Tibial nerve (tissue), 4 donors: Measurements from ENCODE around the gene MARVELD1. TPM values are rescaled to one million over a fixed set of nuclear protein-coding genes. Genes with fewer than 3 reads are reported as not detected.

Experiments used
- DNase-seq, 2 donors: peaks; one replicate each; pipeline ENCODE4 v3.0.0-alpha.2; 2019; ENCODE audit warnings: low spot score in 2 of 2
- H3K27ac ChIP-seq, 4 donors: fragments of 200-600 bp; sonication (generic) in 3 of 4; one replicate each; pipeline ENCODE4 v1.5.1; 2017 to 2019; ENCODE audit warnings: mild to moderate bottlenecking in 1 of 4
- H3K27me3 ChIP-seq, 2 donors: fragments of 200-600 bp; sonication (generic) in 1 of 2; one replicate each; pipeline versions ENCODE4 v1.5.1 to v1.6.0; 2017 to 2019
- H3K36me3 ChIP-seq, 3 donors: fragments of 200-600 bp; sonication (generic); one replicate each; pipeline ENCODE4 v1.5.1; 2018 to 2019
- H3K4me1 ChIP-seq, 4 donors: fragments of 200-600 bp; sonication (generic) in 3 of 4; one replicate each; pipeline ENCODE4 v1.5.1; 2017 to 2019
- H3K4me3 ChIP-seq, 4 donors: fragments of 200-600 bp; sonication (generic) in 3 of 4; one replicate each; pipeline ENCODE4 v1.5.1; 2017 to 2019; ENCODE audit warnings: mild to moderate bottlenecking in 1 of 4, moderate library complexity in 1 of 4
- H3K9me3 ChIP-seq, 4 donors: fragments of 200-600 bp; sonication (generic) in 3 of 4; one replicate each; pipeline ENCODE4 v1.5.1; 2017 to 2019
- EP300 ChIP-seq, 2 donors: sonication (generic); formaldehyde crosslinking; IDR thresholded peaks; one replicate each; pipeline ENCODE4 v1.6.1; 2017; ENCODE audit warnings: antibody characterized with exemption in 2 of 2, mild to moderate bottlenecking in 1 of 2
- POLR2A ChIP-seq, 2 donors: fragments of 450-650 bp; IDR thresholded peaks; one replicate each; pipeline ENCODE4 v1.6.1; 2017; ENCODE audit warnings: antibody characterized with exemption in 2 of 2, mild to moderate bottlenecking in 2 of 2, moderate library complexity in 2 of 2
- WGBS, 2 donors: methylation state at CpG; one replicate each; pipeline ENCODE4 v1.1.5; 2018; 5-methylcytosine and 5-hydroxymethylcytosine counted together
- total RNA-seq, 4 donors: library from RNA; depleted of rRNA; stranded (reverse); fragments of >200 nt; gene quantifications; one replicate each; pipeline ENCODE4 v1.1.0, GENCODE V29; 2016
- TF ChIP-seq, protein P1 (sequence below), 5 experiments: fragments of 200-600 bp in 3 of 5; fragments of 450-650 bp in 2 of 5; sonication (generic) in 3 of 5; IDR thresholded peaks; one replicate each; pipeline ENCODE4 v1.5.1; 2016 to 2019; ENCODE audit warnings: antibody characterized with exemption in 5 of 5, mild to moderate bottlenecking in 3 of 5, moderate library complexity in 2 of 5

The MARVELD1 gene
- total RNA-seq, 4 donors from 2014 or later: 28.0 to 45.3 (median 42.2) TPM

GRCh38 chr10:97736902-97737769 is 23.6 kb downstream of the MARVELD1 start, which contains the start of gene ZFYVE27:
Gene ZFYVE27 (plus strand): TSS chr10:97737128. CDS start chr10:97738478, 1,350 bp downstream.
- peaks cover 0 to 31% (median 9%) of the 10 kb centered on the region in 4 donors for H3K4me1 ChIP-seq
- no peaks in the 10 kb centered on the region for H3K27me3 ChIP-seq
- no peaks in the 10 kb centered on the region for H3K9me3 ChIP-seq
- TF ChIP-seq POLR2A (IDR thresholded peaks at IDR 0.05): peak; percentile 91 to 96
- peak; percentile 94 to 98 for TF ChIP-seq EP300 (IDR thresholded peaks at IDR 0.05)
- TF ChIP-seq, protein P1, sequence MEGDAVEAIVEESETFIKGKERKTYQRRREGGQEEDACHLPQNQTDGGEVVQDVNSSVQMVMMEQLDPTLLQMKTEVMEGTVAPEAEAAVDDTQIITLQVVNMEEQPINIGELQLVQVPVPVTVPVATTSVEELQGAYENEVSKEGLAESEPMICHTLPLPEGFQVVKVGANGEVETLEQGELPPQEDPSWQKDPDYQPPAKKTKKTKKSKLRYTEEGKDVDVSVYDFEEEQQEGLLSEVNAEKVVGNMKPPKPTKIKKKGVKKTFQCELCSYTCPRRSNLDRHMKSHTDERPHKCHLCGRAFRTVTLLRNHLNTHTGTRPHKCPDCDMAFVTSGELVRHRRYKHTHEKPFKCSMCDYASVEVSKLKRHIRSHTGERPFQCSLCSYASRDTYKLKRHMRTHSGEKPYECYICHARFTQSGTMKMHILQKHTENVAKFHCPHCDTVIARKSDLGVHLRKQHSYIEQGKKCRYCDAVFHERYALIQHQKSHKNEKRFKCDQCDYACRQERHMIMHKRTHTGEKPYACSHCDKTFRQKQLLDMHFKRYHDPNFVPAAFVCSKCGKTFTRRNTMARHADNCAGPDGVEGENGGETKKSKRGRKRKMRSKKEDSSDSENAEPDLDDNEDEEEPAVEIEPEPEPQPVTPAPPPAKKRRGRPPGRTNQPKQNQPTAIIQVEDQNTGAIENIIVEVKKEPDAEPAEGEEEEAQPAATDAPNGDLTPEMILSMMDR (IDR thresholded peaks at IDR 0.05): peak in 2 of 5 experiments; percentile 19 to 26
- peaks cover 0 to 23% (median 0%) of the 10 kb centered on the region in 3 donors for H3K36me3 ChIP-seq
- 0 to 1% methylated on average over 49 to 72 of the region's 72 CpGs for WGBS, 2 donors
- H3K4me3 ChIP-seq: peak within 1 kb of the TSS; percentile 79 to 94 (median 86)
- peak; percentile 91 for DNase-seq
- peak within 1 kb of the TSS; percentile 56 to 96 (median 92) for H3K27ac ChIP-seq

DNA sequence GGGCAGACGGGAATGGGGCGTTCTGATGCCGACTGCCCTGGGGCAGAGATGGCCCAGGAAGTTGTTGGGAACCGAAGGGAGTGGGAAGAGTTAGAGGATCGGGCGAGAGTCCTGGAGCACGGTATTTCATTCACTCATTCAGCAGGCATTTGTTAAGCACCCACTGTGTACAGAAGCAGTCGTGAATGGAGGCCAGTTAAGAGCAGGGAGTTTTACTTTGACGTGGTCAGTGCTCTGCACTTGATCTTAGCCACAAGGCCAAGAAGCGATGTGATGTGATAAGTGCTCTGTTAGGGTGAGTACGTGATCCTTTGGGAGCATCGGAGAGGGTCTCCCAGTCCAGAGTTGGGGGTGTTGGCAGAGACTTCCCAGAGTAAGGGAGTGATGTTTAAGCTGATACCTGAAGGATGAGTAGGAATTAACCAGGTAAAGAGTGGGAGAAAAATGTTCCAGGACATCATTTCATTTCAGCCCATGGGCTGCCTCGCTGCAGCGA is 24.3 kb downstream of the MARVELD1 start:
- peak overlapping the region in 3 of 4 donors; percentile 88 to 96 (median 95) for H3K27ac ChIP-seq
- H3K36me3 ChIP-seq: peaks cover 0 to 30% (median 0%) of the 10 kb centered on the region in 3 donors
- H3K4me3 ChIP-seq: peak overlapping the region; percentile 79 to 94 (median 86)
- H3K27me3 ChIP-seq: no peaks in the 10 kb centered on the region
- DNase-seq: no peak
- no peaks in the 10 kb centered on the region for H3K9me3 ChIP-seq
- H3K4me1 ChIP-seq: peaks cover 0 to 33% (median 9%) of the 10 kb centered on the region in 4 donors
- TF ChIP-seq, protein P1 (IDR thresholded peaks at IDR 0.05): no peak
- no peak for TF ChIP-seq EP300 (IDR thresholded peaks at IDR 0.05)
- no peak for TF ChIP-seq POLR2A (IDR thresholded peaks at IDR 0.05)
- 28 to 31% methylated on average over 14 of the region's 14 CpGs for WGBS, 2 donors

- no peak overlapping the region for H3K4me3 ChIP-seq
- no peaks in the 10 kb centered on the region for H3K27me3 ChIP-seq
- 91 to 95% methylated on average over 4 of the region's 4 CpGs for WGBS, 2 donors
- no peak for DNase-seq
- peaks cover 0 to 41% (median 9%) of the 10 kb centered on the region in 4 donors for H3K4me1 ChIP-seq
- H3K27ac ChIP-seq: no peak overlapping the region
- H3K9me3 ChIP-seq: no peaks in the 10 kb centered on the region
- peaks cover 0 to 38% (median 0%) of the 10 kb centered on the region in 3 donors for H3K36me3 ChIP-seq
- no peak for TF ChIP-seq POLR2A (IDR thresholded peaks at IDR 0.05)
- TF ChIP-seq EP300 (IDR thresholded peaks at IDR 0.05): no peak
- TF ChIP-seq, protein P1 (IDR thresholded peaks at IDR 0.05): no peak
These were observed 25.1 kb downstream of the MARVELD1 start for GRCh38 chr10:97738616-97739015.

GRCh38 chr10:97740613-97741012 is 27.1 kb downstream of the MARVELD1 start:
- no peak overlapping the region for H3K27ac ChIP-seq
- no peaks in the 10 kb centered on the region for H3K9me3 ChIP-seq
- peaks cover 0 to 43% (median 9%) of the 10 kb centered on the region in 4 donors for H3K4me1 ChIP-seq
- 73 to 84% methylated on average over 2 of the region's 2 CpGs for WGBS, 2 donors
- H3K4me3 ChIP-seq: no peak overlapping the region
- H3K36me3 ChIP-seq: peaks cover 0 to 58% (median 0%) of the 10 kb centered on the region in 3 donors
- H3K27me3 ChIP-seq: no peaks in the 10 kb centered on the region
- DNase-seq: no peak
- TF ChIP-seq EP300 (IDR thresholded peaks at IDR 0.05) (no peak), POLR2A (IDR thresholded peaks at IDR 0.05) (no peak)
- TF ChIP-seq, protein P1 (IDR thresholded peaks at IDR 0.05): no peak
